OCI-LY3 (cell line): ENCODE measurements around the gene NSL1.

Experiments used
- H2AFZ ChIP-seq: fragments of 200-600, 300-600 bp; shearing (Covaris generic); 2 replicates; pipeline ENCODE4 v1.6.0; 2014; ENCODE audit warnings: antibody characterized with exemption, low read depth, low read length
- H3K27ac ChIP-seq: fragments of 200-600, 300-600 bp; sonication (generic); 2 replicates; pipeline ENCODE4 v1.5.1; 2014; ENCODE audit warnings: mild to moderate bottlenecking, low read length, moderate library complexity, mixed read lengths
- H3K27me3 ChIP-seq: fragments of 200-600, 300-600 bp; sonication (generic); 2 replicates; pipeline ENCODE4 v1.6.1; 2014; ENCODE audit warnings: low read depth, low read length, mixed read lengths
- H3K36me3 ChIP-seq: fragments of 200-600, 300-600 bp; sonication (generic); replicated peaks from 2 replicates; pipeline ENCODE3; 2014; ENCODE audit warnings: low read depth, low read length, mixed read lengths
- H3K4me1 ChIP-seq: fragments of 300-600, 200-600 bp; sonication (generic); 2 replicates; pipeline ENCODE4 v1.6.1; 2014; ENCODE audit warnings: low read length, mixed read lengths
- H3K4me2 ChIP-seq: fragments of 200-600, 300-600 bp; sonication (generic); 2 replicates; pipeline ENCODE4 v1.6.1; 2014; ENCODE audit warnings: low read length, mixed read lengths
- H3K4me3 ChIP-seq: fragments of 300-600, 200-600 bp; sonication (generic); 2 replicates; pipeline ENCODE4 v1.5.1; 2014; ENCODE audit warnings: antibody characterized with exemption, mild to moderate bottlenecking, low read length, moderate library complexity
- H3K79me2 ChIP-seq: fragments of 300-600, 200-600 bp; shearing (Covaris generic); 2 replicates; pipeline ENCODE4 v1.6.1; 2014; ENCODE audit warnings: mild to moderate bottlenecking, low read length, mixed read lengths
- H3K9ac ChIP-seq: fragments of 300-600, 200-600 bp; shearing (Covaris generic); 2 replicates; pipeline ENCODE4 v1.6.0; 2014; ENCODE audit warnings: mild to moderate bottlenecking, low read length, moderate library complexity
- H3K9me3 ChIP-seq: fragments of 200-600, 300-600 bp; shearing (Covaris generic); 2 replicates; pipeline ENCODE4 v1.6.1; 2014; ENCODE audit warnings: low read length, mixed read lengths; ENCODE audit not compliant: insufficient read depth
- H4K20me1 ChIP-seq: fragments of 200-600, 300-600 bp; sonication (generic); 2 replicates; pipeline ENCODE4 v1.6.1; 2016; ENCODE audit warnings: low read length, mixed read lengths; ENCODE audit not compliant: insufficient read depth
- CTCF ChIP-seq: fragments of 200-600, 300-600 bp; sonication (generic); IDR thresholded peaks from 2 replicates; pipeline ENCODE4 v1.5.1; 2014; ENCODE audit warnings: antibody characterized with exemption, low read length, low read depth
- EZH2phosphoT487 ChIP-seq: fragments of 200-600 bp; shearing (Covaris generic); IDR thresholded peaks from 2 replicates; pipeline ENCODE4 v1.6.1; 2018; ENCODE audit warnings: antibody characterized with exemption, mixed run types, low read depth

NSL1 gene

DNA sequence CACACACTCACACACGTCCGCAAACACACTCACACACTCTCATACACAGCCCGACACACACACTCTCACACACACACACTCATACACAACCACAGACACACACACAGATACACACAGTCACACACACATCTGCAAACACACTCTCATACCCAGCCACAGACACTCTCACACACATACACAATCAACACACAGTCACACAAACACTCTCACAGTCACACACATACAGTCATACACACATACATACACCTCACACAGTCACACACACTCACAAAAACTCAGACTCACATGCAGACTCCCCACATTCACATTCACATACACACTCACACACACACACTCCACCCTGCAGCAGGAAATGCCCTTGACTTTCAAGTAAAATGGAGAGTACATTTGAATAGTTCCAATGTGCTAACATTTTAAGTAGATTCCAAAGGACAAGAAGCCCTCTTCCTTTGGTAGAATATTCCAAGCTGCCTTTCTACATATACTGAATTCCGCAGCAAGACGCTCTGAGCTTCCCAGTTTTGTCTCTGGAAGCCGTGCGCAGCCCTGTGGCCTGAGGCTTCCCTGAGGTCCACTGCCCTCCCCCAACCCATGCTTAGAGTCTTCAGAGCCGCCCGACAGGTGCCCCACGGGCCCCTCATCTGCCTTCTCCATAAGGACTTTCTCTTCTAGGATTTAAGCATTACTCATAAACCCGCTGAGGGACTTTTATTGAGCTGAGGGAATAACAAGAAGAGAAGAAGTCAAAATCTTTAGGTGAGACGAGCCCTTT, 101.6 kb downstream of the NSL1 start:
- H4K20me1 ChIP-seq = no peaks in the 10 kb centered on the region
- no peaks in the 10 kb centered on the region for H3K9me3 ChIP-seq
- TF ChIP-seq CTCF (no peak), EZH2phosphoT487 (no peak)
- H3K27ac ChIP-seq = no peak overlapping the region
- H2AFZ ChIP-seq = no peak overlapping the region
- no peak overlapping the region for H3K9ac ChIP-seq
- H3K4me2 ChIP-seq = no peak overlapping the region
- H3K4me1 ChIP-seq = peaks cover 8% of the 10 kb centered on the region
- H3K36me3 ChIP-seq = peaks cover 18% of the 10 kb centered on the region
- no peaks in the 10 kb centered on the region for H3K27me3 ChIP-seq
- no peak overlapping the region for H3K4me3 ChIP-seq
- no peaks in the 10 kb centered on the region for H3K79me2 ChIP-seq

DNA sequence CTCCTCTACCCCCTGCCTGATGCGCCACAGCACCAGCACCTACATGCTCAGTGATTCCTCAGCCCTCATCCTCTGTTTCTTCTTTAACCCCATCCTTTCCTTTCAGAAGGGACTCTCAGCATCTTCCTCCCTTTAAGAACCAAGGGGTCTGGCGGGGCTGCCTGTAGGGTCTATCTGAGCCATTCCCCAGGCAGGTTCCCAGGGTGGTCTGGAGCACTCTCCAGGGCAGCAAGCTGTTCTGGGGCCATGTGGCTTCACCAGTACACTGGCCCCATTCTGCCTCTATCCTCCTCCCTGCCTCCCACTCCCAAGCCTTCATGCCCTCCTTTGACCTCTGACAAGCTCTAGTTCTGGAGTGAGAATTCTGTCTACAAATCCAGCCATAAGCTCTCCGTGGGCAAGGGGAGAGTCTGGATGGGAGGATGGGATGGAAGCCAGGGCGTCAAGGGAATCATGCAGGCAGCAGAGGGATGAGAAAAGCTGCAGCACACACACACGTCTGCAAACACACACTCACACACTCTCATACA, 102.3 kb downstream of the NSL1 start:
- Histone ChIP-seq H2AFZ (no peak overlapping the region), H3K79me2 (no peaks in the 10 kb centered on the region), H3K36me3 (peaks cover 22% of the 10 kb centered on the region), H3K27ac (no peak overlapping the region), H3K4me1 (peaks cover 12% of the 10 kb centered on the region), H4K20me1 (no peaks in the 10 kb centered on the region), H3K9ac (no peak overlapping the region), H3K27me3 (no peaks in the 10 kb centered on the region), H3K9me3 (no peaks in the 10 kb centered on the region), H3K4me3 (no peak overlapping the region), H3K4me2 (no peak overlapping the region)
- TF ChIP-seq CTCF (no peak), EZH2phosphoT487 (no peak)

DNA sequence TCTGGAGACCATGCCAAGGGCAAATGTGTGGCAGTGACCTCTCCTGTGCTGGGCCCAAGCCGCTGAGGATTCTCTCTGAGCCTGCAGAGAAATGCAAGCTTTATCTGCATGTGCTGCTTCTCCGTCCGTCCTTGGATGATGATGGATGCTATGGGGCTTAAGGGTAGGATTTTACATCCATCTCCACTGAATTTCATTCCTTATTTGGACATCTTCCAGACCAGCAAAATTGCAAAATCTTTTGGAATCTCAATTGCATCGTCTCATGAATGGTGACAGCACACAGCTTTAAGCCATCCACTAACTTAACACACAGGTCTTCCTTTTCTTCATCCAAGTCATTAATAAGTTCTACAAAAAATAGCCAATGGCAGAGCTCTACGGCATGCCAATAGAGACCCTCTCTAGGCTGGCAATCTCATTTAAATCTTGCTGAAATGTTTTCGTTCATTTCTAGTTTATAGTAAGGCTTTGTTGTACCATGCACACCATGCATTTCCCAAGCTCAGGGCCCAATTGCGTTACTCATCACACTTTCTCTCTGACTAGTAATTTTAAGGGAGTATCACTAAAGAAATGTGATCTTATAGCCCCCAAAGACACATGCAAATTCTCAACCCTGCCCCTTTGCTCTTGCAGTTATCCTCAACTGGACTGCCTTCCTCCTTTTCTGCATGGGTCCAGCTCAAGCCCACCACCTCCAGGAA, 103.1 kb downstream of the NSL1 start:
- H3K27ac ChIP-seq = no peak overlapping the region
- H3K9me3 ChIP-seq = no peaks in the 10 kb centered on the region
- TF ChIP-seq CTCF = no peak
- no peak for TF ChIP-seq EZH2phosphoT487
- H3K4me1 ChIP-seq = peaks cover 18% of the 10 kb centered on the region
- peaks cover 20% of the 10 kb centered on the region for H3K36me3 ChIP-seq
- H3K4me3 ChIP-seq = no peak overlapping the region
- no peaks in the 10 kb centered on the region for H3K27me3 ChIP-seq
- no peak overlapping the region for H2AFZ ChIP-seq
- no peaks in the 10 kb centered on the region for H4K20me1 ChIP-seq
- no peaks in the 10 kb centered on the region for H3K79me2 ChIP-seq
- H3K4me2 ChIP-seq = no peak overlapping the region
- no peak overlapping the region for H3K9ac ChIP-seq

DNA sequence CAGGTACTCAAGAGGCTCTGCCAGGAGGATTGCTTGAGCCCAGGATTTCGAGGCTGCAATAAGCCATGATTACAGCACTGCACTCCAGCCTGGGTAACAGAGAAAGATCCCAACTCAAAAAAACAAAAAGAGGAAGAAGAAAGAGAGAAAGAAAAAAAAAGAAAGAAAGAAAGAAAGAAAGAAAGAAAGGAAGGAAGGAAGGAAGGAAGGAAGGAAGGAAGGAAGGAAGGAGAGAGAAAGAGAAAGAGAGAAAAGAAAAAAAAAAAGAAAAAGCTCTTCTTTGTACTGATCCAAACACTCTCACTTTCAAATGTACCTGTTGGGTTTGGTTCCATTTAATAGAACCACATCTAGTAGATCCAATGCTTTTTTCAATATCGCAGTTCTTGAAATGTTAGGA, 103.8 kb downstream of the NSL1 start:
- Histone ChIP-seq H3K4me2 (no peak overlapping the region), H4K20me1 (no peaks in the 10 kb centered on the region), H3K79me2 (no peaks in the 10 kb centered on the region), H3K4me1 (peaks cover 25% of the 10 kb centered on the region), H3K27ac (no peak overlapping the region), H3K4me3 (no peak overlapping the region), H2AFZ (no peak overlapping the region), H3K9me3 (no peaks in the 10 kb centered on the region), H3K27me3 (no peaks in the 10 kb centered on the region), H3K9ac (no peak overlapping the region), H3K36me3 (peaks cover 14% of the 10 kb centered on the region)
- no peak for TF ChIP-seq CTCF
- TF ChIP-seq EZH2phosphoT487 = no peak
